ENCODE results near the gene THEMIS2.

GRCh38 chr1:27886744-27887143 lies 14.4 kb downstream of the THEMIS2 start:
- no peak for TF ChIP-seq ARNTL (CRISPR knock-in tag; IDR thresholded peaks at IDR 0.05; ENCODE audit: borderline replicate concordance, low read depth)
- TF ChIP-seq BACH2 (CRISPR knock-in tag; IDR thresholded peaks at IDR 0.05; ENCODE audit: borderline replicate concordance): no peak
- TF ChIP-seq CSDC2 (CRISPR knock-in tag; IDR thresholded peaks at IDR 0.05): no peak
- no peak for TF ChIP-seq ZC3H10 (CRISPR knock-in tag; IDR thresholded peaks at IDR 0.05)
- TF ChIP-seq ZFP3 (CRISPR knock-in tag; IDR thresholded peaks at IDR 0.05): no peak
- TF ChIP-seq ISL1 (CRISPR knock-in tag; IDR thresholded peaks at IDR 0.05): no peak
- no peak for TF ChIP-seq PATZ1 (CRISPR knock-in tag; IDR thresholded peaks at IDR 0.05; ENCODE audit: borderline replicate concordance)
- TF ChIP-seq ZNF8 (CRISPR knock-in tag; IDR thresholded peaks at IDR 0.05): no peak
- TF ChIP-seq ZFP30 (CRISPR knock-in tag; IDR thresholded peaks at IDR 0.05): no peak
- TF ChIP-seq TSHZ2 (CRISPR knock-in tag; IDR thresholded peaks at IDR 0.05): no peak
- TF ChIP-seq CSRNP3 (CRISPR knock-in tag; IDR thresholded peaks at IDR 0.05): no peak
- TF ChIP-seq RARB (CRISPR knock-in tag; IDR thresholded peaks at IDR 0.05): no peak
- no peak for TF ChIP-seq OSR1 (CRISPR knock-in tag; IDR thresholded peaks at IDR 0.05)
